GM12892 (cell line): ENCODE data around the gene VTI1B.

Experiments used
- POLR2AphosphoS5 ChIP-seq: IDR thresholded peaks from 2 replicates; pipeline ENCODE4 v1.6.1; 2011; ENCODE audit warnings: low read depth, low read length, control low read depth
- TAF1 ChIP-seq: IDR thresholded peaks from 2 replicates; pipeline ENCODE4 v1.6.1; 2011; ENCODE audit warnings: low read depth, mild to moderate bottlenecking, control low read depth, low read length, borderline replicate concordance

- no peak for TF ChIP-seq TAF1
- no peak for TF ChIP-seq POLR2AphosphoS5
These were observed 72.4 kb downstream of the VTI1B start for GRCh38 chr14:67602076-67602475.
